Chondrocyte (in vitro differentiated cells): ENCODE data around the gene OR1L8. TPM values are rescaled to one million over a fixed set of nuclear protein-coding genes. Genes with fewer than 3 reads are reported as not detected.

Experiments
- DNase-seq: peaks from one replicate; pipeline ENCODE4 v3.0.0; 2021; ENCODE audit warnings: mixed read lengths, low spot score
- H3K27ac Mint-ChIP-seq: one replicate; pipeline ENCODE4 v1.8.0; 2021; ENCODE audit warnings: mild to moderate bottlenecking, moderate library complexity, mixed read lengths; ENCODE audit not compliant: unreplicated experiment
- H3K27me3 Mint-ChIP-seq: 2 replicates; pipeline ENCODE4 v1.8.0; 2021; ENCODE audit warnings: low read depth, mixed read lengths
- H3K36me3 Mint-ChIP-seq: 2 replicates; pipeline ENCODE4 v1.8.0; 2021; ENCODE audit warnings: low read depth, mixed read lengths
- H3K4me1 Mint-ChIP-seq: 2 replicates; pipeline ENCODE4 v1.8.0; 2021; ENCODE audit warnings: low read depth, mild to moderate bottlenecking, mixed read lengths
- H3K4me3 Mint-ChIP-seq: one replicate; pipeline ENCODE4 v1.8.0; 2021; ENCODE audit warnings: mild to moderate bottlenecking, moderate library complexity, mixed read lengths; ENCODE audit not compliant: unreplicated experiment
- H3K9me3 Mint-ChIP-seq: 2 replicates; pipeline ENCODE4 v1.8.0; 2021; ENCODE audit warnings: low read depth, mixed read lengths
- CTCF ChIP-seq: fragments of 200-600 bp; sonication (generic); IDR thresholded peaks from 2 replicates; pipeline ENCODE4 v1.5.0; 2021; ENCODE audit warnings: antibody characterized with exemption, mild to moderate bottlenecking, moderate library complexity
- total RNA-seq: library from RNA; stranded (reverse); gene quantifications from 3 replicates; pipeline ENCODE4 v1.2.1, GENCODE V29; 2021

OR1L8 gene
- total RNA-seq, 1 donor from 2014 or later: not detected

- no peaks in the 10 kb centered on the region for H3K9me3 Mint-ChIP-seq
- H3K4me3 Mint-ChIP-seq: no peak overlapping the region
- H3K36me3 Mint-ChIP-seq: no peaks in the 10 kb centered on the region
- TF ChIP-seq CTCF: no peak
- H3K27me3 Mint-ChIP-seq: peaks cover 35% of the 10 kb centered on the region
- no peak for DNase-seq
- no peak overlapping the region for H3K27ac Mint-ChIP-seq
- no peaks in the 10 kb centered on the region for H3K4me1 Mint-ChIP-seq
These were observed 65.0 kb downstream of the OR1L8 start for GRCh38 chr9:122518226-122518625.

Other genes starting within 250 kb of the OR1L8 start
- 0.59 to 2.7 TPM (median 0.97 TPM) in 3 replicates for gene PTGS1, start 212.4 kb downstream of the OR1L8 start, total RNA-seq
- gene OR1J1, start 105.5 kb downstream of the OR1L8 start, total RNA-seq: not detected in 3 replicates
- gene OR1J2, start 72.6 kb downstream of the OR1L8 start, total RNA-seq: not detected in 3 replicates
- gene OR1J4, start 64.2 kb downstream of the OR1L8 start, total RNA-seq: not detected in 3 replicates
- gene OR1N1, start 56.1 kb downstream of the OR1L8 start, total RNA-seq: not detected in 3 replicates
- gene OR1N2, start 30.3 kb downstream of the OR1L8 start, total RNA-seq: not detected in 3 replicates
- gene OR1Q1, start 31.4 kb upstream of the OR1L8 start, total RNA-seq: not detected in 3 replicates
- not detected in 3 replicates for gene OR1B1, start 74.2 kb upstream of the OR1L8 start, total RNA-seq
- gene OR1L1, start 78.3 kb upstream of the OR1L8 start, total RNA-seq: not detected in 3 replicates
- gene OR1L3, start 91.7 kb upstream of the OR1L8 start, total RNA-seq: not detected in 3 replicates
- not detected in 3 replicates for gene OR1L4, start 140.6 kb upstream of the OR1L8 start, total RNA-seq
- not detected in 3 replicates for gene OR1L6, start 158.9 kb upstream of the OR1L8 start, total RNA-seq
- not detected in 3 replicates for gene OR5C1, start 205.5 kb upstream of the OR1L8 start, total RNA-seq
- gene OR1K1, start 216.7 kb upstream of the OR1L8 start, total RNA-seq: not detected in 3 replicates
- 24.9 to 28.0 TPM (median 26.4 TPM) in 3 replicates for gene PDCL, start 245.2 kb upstream of the OR1L8 start, total RNA-seq